Spinal cord (tissue), 10 donors: ENCODE data around the gene DUSP12. TPM values are rescaled to one million over a fixed set of nuclear protein-coding genes. Genes with fewer than 3 reads are reported as not detected.

Experiments
- DNase-seq, 6 donors: peaks; one replicate each; pipeline versions ENCODE4 v3.0.0 to v3.0.0-alpha.2; 2013 to 2015; ENCODE audit warnings: low spot score in 6 of 6, low read depth in 4 of 6
- H3K27ac ChIP-seq: one replicate; pipeline ENCODE4 v1.5.1; 2013; ENCODE audit warnings: low read depth, low read length, control low read depth
- H3K27me3 ChIP-seq: one replicate; pipeline ENCODE4 v1.6.1; 2013; ENCODE audit warnings: low read length; ENCODE audit not compliant: control insufficient read depth, insufficient read depth
- H3K36me3 ChIP-seq: one replicate; pipeline ENCODE4 v1.6.1; 2013; ENCODE audit warnings: low read length; ENCODE audit not compliant: control insufficient read depth, insufficient read depth
- H3K4me1 ChIP-seq: one replicate; pipeline ENCODE4 v1.6.1; 2013; ENCODE audit warnings: low read length; ENCODE audit not compliant: control insufficient read depth, insufficient read depth
- H3K4me3 ChIP-seq: one replicate; pipeline ENCODE4 v1.5.1; 2013; ENCODE audit warnings: low read depth, low read length, control low read depth
- H3K9me3 ChIP-seq: one replicate; pipeline ENCODE4 v1.6.1; 2013; ENCODE audit warnings: low read length; ENCODE audit not compliant: control insufficient read depth, insufficient read depth
- WGBS: methylation state at CpG from one replicate; pipeline ENCODE4 v1.1.5; 2013; ENCODE audit warnings: missing lambda C conversion rate; ENCODE audit not compliant: insufficient coverage; 5-methylcytosine and 5-hydroxymethylcytosine counted together
- polyA plus RNA-seq, 2 donors: library from polyadenylated mRNA; unstranded; fragments of 120-200 nt; gene quantifications; one replicate each; pipeline ENCODE4 v1.2.1, GENCODE V29; 2013; ENCODE audit not compliant: insufficient read length in 2 of 2
- total RNA-seq, 2 donors: library from RNA; depleted of rRNA in 1 of 2; stranded (reverse); fragments of 120-200 nt in 1 of 2; fragments of >200 nt in 1 of 2; gene quantifications; one replicate each; pipeline versions ENCODE4 v1.2.3 to v1.2.4, GENCODE V29; 2013 to 2014
- donor health status: healthy.

The DUSP12 gene
- total and polyA plus RNA-seq, 4 donors: 39.4 to 48.5 (median 42.5) TPM

DNA sequence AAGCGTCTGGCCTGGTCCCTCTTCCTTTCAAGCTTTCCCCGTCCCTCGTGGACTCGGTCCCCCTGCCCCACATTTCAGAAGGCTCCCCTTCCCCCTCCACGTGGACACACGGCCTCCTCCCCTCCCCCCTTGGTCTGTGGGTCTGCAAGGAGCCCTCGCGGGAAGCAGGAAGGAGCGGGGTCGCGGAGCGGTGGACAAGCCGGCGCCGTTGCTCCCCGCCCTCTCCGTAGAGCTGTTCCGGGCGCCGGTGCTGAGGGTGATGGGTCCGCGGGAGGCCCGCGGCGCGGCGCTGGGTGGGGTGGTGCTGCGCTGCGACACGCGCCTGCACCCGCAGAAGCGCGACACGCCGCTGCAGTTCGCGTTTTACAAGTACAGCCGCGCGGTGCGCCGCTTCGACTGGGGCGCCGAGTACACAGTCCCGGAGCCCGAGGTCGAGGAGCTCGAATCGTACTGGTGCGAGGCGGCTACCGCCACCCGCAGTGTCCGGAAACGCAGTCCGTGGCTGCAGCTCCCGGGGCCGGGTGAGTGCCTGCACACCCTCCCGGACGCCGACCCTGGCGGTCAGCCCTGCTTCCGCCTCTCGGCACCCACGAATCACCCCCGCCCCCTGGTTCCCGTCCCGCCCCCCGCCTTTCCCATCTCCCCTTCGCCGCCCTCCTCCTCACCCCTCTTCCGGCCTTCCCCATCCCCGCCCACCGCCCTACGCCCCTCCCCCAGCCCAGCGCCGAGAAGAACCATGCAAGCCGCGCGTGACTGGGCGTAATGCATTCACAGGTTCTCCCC, 22.9 kb upstream of the DUSP12 start:
- Histone ChIP-seq H3K27ac (peak overlapping the region; percentile 88), H3K4me3 (peak overlapping the region; percentile 74), H3K9me3 (no peaks in the 10 kb centered on the region), H3K27me3 (peaks cover 4% of the 10 kb centered on the region), H3K36me3 (no peaks in the 10 kb centered on the region), H3K4me1 (peaks cover 18% of the 10 kb centered on the region)
- peak; percentile 54 to 98 (median 86) for DNase-seq
- WGBS: under 1% methylated on average over 77 of the region's 83 CpGs

DNA sequence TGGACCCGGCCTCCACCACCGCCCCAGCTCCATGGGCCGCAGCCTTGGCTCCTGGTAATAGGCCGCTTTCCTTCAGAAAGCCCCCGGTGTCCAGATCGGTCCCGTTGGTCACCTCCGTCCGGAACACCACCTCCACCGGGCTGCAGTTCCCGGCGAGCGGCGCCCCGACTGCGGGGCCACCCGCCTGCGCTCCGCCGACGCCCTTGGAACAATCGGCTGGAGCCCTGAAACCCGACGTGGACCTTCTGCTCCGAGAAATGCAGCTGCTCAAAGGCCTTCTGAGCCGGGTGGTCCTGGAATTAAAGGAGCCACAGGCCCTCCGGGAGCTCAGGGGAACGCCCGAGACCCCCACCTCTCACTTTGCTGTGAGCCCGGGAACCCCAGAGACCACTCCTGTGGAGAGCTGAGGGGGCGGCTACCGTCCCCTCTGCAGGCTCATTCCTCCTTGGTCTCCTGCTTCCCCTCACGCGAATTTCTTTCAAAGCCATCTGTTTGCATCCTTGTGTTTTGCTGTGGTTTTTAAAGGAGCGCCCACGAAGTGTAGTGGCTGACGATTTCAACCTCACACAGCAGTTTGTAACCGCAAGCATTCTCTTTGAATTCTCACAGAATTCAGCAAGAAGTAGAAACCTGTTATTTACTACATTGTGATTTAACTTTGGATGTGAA, 22.2 kb upstream of the DUSP12 start:
- peak in 2 of 6 donors; percentile 36 to 82 for DNase-seq
- Histone ChIP-seq H3K27me3 (no peaks in the 10 kb centered on the region), H3K4me1 (peaks cover 18% of the 10 kb centered on the region), H3K36me3 (no peaks in the 10 kb centered on the region), H3K9me3 (no peaks in the 10 kb centered on the region), H3K27ac (peak overlapping the region; percentile 88), H3K4me3 (peak overlapping the region; percentile 74)
- under 1% methylated on average over 33 of the region's 38 CpGs for WGBS

DNA sequence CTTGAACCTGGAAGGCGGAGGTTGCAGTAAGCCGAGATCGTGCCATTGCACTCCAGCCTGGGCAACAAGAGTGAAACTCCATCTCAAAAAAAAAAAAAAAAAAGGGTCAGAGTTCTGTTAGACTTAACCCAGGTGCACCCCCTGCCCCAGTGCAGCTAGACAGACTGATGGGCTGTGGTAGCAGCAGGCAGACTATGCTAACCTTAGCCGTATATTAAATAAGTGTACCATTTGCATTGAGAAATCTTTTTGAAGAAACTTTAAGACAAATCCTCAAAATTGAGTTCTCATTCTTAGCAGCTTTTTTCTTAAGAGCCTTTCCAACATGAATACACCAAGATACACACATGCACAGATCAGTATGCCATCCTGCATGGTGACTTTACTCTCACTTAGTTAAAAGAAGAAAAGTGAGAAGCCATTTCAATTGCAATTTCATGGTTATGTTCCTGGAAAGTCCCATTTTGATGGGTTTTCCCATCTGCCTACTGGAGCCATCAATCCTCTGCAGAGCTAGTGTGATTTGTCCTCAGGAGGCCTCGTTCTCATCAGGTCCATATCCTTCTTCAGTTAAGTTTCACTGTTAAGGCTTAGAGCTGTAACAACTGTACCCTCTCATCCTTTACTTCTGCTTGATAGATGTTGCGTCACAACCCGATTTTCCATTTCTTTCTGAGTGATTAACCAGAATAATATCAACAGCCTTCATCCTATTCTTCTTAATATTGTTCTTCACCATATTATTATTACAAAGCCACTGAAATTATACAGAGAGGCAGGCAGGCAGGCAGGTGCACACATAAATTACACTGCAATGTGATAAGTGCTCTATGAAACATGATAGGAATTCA, 21.0 kb upstream of the DUSP12 start:
- no peaks in the 10 kb centered on the region for H3K36me3 ChIP-seq
- peaks cover 18% of the 10 kb centered on the region for H3K4me1 ChIP-seq
- H3K27ac ChIP-seq: no peak overlapping the region
- 43% methylated on average over 3 of the region's 7 CpGs for WGBS
- H3K4me3 ChIP-seq: no peak overlapping the region
- DNase-seq: peak in 1 of 6 donors; percentile 2
- no peaks in the 10 kb centered on the region for H3K9me3 ChIP-seq
- no peaks in the 10 kb centered on the region for H3K27me3 ChIP-seq

DNA sequence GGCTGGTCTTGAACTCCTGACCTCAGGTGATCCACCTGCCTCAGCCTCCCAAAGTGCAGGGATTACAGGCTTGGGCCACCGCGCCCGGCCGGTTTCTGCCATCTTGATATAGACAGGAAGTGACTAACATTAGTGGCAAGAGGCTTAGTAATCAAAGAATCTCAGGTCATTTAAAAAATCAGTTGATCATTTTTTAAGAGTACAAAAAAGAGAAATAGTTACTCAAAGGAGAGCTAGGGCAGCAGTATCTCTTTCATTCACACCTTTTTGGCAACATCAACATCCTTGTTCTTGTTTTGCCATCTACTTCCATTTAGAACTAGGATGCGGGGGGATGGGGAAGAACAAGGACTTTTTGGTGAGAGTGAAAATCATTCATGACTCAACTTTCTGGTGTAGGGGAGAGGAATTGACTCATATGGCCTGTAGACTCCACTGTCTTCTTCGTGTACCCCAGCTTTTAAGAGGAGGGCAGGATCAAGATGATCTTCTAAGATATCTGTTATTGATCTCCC, 19.5 kb upstream of the DUSP12 start:
- H3K27me3 ChIP-seq: no peaks in the 10 kb centered on the region
- no peak overlapping the region for H3K4me3 ChIP-seq
- WGBS: 86% methylated on average over 1 of the region's 6 CpGs
- H3K36me3 ChIP-seq: no peaks in the 10 kb centered on the region
- no peaks in the 10 kb centered on the region for H3K9me3 ChIP-seq
- H3K27ac ChIP-seq: no peak overlapping the region
- DNase-seq: no peak
- peaks cover 17% of the 10 kb centered on the region for H3K4me1 ChIP-seq

DNA sequence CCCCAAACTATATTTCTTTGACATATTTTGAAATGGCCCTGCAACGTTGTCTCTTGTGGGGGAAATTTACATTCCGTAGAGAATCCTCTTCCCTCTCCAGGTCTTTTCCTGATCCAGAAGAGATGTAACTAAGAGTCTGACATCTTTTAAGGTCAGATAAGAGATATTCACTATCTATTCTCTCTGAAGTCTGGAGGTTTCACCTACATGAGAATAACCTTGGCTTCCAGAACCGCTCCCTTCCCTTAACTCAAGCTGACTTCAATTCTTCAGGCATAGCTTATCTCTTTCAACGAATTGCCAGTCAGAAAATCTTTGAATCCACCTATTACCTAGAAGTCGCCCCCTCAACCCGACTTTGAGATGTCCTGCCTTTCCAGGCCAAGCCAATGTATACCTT, 18.3 kb upstream of the DUSP12 start:
- H3K36me3 ChIP-seq: no peaks in the 10 kb centered on the region
- H3K27me3 ChIP-seq: peaks cover 6% of the 10 kb centered on the region
- peaks cover 7% of the 10 kb centered on the region for H3K4me1 ChIP-seq
- DNase-seq: no peak
- WGBS: 71% methylated on average over 2 of the region's 6 CpGs
- no peak overlapping the region for H3K4me3 ChIP-seq
- no peak overlapping the region for H3K27ac ChIP-seq
- H3K9me3 ChIP-seq: no peaks in the 10 kb centered on the region

DNA sequence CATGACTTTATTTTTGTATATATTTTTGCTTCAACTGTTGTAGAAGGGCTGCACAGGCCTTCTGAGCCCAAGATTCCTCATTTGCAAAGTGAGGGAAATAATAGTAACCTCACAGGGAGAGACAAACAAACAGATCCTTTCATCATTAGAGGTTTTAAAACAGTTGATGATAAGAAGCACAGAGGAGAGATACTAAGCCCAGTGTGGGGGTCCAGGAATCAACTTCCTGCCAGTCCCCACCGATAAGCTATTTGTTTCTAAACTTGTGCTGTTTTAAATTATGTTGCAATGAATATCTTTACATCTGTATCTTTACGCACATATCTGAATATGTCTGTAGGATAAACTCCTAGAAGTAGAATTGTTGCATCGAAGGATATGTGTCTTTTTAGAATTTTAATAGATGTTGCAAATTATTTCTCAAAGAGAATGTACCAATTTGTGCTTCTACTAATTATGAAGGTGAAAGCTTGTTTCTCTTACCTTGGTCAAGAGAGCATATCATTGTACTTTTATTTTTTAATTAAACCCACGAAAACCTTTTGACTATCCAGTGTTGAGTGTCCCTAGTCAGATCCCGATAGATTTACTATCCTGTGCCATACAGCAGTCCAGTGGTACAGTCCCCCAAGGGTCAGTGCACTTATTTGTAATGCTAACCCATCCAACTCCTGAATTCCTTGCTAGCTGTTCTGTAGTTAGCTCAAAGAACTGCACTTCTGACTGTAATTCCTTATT, 17.4 kb upstream of the DUSP12 start:
- WGBS: 100% methylated on average over 1 of the region's 5 CpGs
- Histone ChIP-seq H3K27me3 (peaks cover 9% of the 10 kb centered on the region), H3K4me3 (no peak overlapping the region), H3K4me1 (peaks cover 4% of the 10 kb centered on the region), H3K36me3 (no peaks in the 10 kb centered on the region), H3K9me3 (no peaks in the 10 kb centered on the region), H3K27ac (no peak overlapping the region)
- no peak for DNase-seq

DNA sequence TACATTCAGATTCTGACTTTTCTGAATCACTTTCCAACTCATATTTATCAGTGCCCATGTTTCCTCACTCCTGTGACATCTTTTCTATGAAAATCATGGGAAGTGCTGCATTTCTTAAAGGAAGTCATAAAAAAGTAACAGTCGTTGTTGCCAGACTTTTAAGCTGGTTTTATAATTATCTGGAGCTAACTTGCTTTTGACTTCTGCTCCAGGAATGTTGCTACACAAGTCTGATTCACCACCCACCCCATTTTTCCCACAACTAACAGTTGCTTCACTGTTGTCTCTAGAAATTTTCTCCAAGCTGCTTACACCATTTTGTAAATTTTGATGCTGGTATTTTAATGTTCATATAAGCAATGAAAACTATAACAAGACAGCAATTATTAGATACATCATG, 16.1 kb upstream of the DUSP12 start:
- H3K4me3 ChIP-seq: no peak overlapping the region
- no peak for DNase-seq
- no CpG with 5 or more reads among the region's 1 CpG for WGBS
- no peaks in the 10 kb centered on the region for H3K9me3 ChIP-seq
- no peak overlapping the region for H3K27ac ChIP-seq
- H3K4me1 ChIP-seq: no peaks in the 10 kb centered on the region
- no peaks in the 10 kb centered on the region for H3K36me3 ChIP-seq
- peaks cover 9% of the 10 kb centered on the region for H3K27me3 ChIP-seq

DNA sequence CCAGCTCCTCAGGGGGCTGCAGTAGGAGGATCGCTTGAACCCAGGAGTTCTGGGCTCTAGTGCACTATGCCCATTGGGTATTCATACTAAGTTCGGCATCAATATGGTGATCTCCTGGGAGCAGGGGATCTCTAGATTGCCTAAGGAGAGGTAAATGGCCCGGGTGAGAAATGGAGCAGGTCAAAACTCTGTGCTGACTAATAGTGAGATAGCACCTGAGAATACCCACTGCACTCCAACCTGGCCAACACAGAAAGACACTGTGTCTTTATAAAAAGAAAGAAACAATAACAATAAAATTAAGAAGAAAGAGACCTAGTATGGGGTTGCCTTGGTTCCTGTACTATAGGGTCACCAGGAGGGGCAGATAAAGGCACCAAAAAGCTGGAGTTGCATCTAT, 13.7 kb upstream of the DUSP12 start:
- Histone ChIP-seq H3K27me3 (peaks cover 9% of the 10 kb centered on the region), H3K36me3 (no peaks in the 10 kb centered on the region), H3K9me3 (no peaks in the 10 kb centered on the region), H3K4me3 (no peak overlapping the region), H3K4me1 (no peaks in the 10 kb centered on the region), H3K27ac (no peak overlapping the region)
- 92% methylated on average over 2 of the region's 3 CpGs for WGBS
- no peak for DNase-seq
